Common myeloid progenitor, CD34-positive (primary cell): ENCODE measurements around the gene CD99.

Source experiments
- CTCF ChIA-PET: fragments of 350-600 bp; sonication (Branson Sonifier 250); formaldehyde crosslinking; loops from one replicate; lab custom pipeline; 2021; ENCODE audit warnings: antibody characterized with exemption; lab: Charles Lee
- POLR2A ChIA-PET: fragments of 350-600 bp; sonication (Branson Sonifier 250); formaldehyde crosslinking; loops from one replicate; lab custom pipeline; 2021; ENCODE audit warnings: antibody characterized with exemption; lab: Charles Lee
- DNase-seq, 3 donors: peaks; one replicate each; pipeline versions ENCODE4 v3.0.0 to v3.0.0-alpha.2; 2013
- H3K27ac ChIP-seq, 2 experiments: 1 replicate in 1 of 2; 2 replicates in 1 of 2; pipeline ENCODE4 v1.7.0; 2013; ENCODE audit warnings: inconsistent platforms in 2 of 2, low read length in 2 of 2, mild to moderate bottlenecking in 2 of 2, low read depth in 1 of 2, moderate library complexity in 1 of 2; ENCODE audit not compliant: severe bottlenecking in 2 of 2, insufficient read depth in 1 of 2, poor library complexity in 1 of 2
- H3K27me3 ChIP-seq, 5 experiments: replicated peaks in 2 of 5; 1 replicate in 3 of 5; 2 replicates in 2 of 5; pipeline versions ENCODE4 v1.6.1 to v1.7.0; 2013; ENCODE audit warnings: low read length in 4 of 5, mild to moderate bottlenecking in 2 of 5, moderate library complexity in 2 of 5, inconsistent platforms in 1 of 5; ENCODE audit not compliant: insufficient read depth in 5 of 5, control insufficient read depth in 4 of 5
- H3K36me3 ChIP-seq, 4 experiments: 1 replicate in 2 of 4; 2 replicates in 2 of 4; pipeline versions ENCODE4 v1.6.1 to v1.7.0; 2013; ENCODE audit warnings: low read length in 3 of 4, control low read depth in 1 of 4, mild to moderate bottlenecking in 1 of 4; ENCODE audit not compliant: control insufficient read depth in 4 of 4, insufficient read depth in 4 of 4
- H3K4me1 ChIP-seq, 4 experiments: 1 replicate in 3 of 4; 2 replicates in 1 of 4; pipeline versions ENCODE4 v1.6.1 to v1.7.1; 2013; ENCODE audit warnings: low read length in 3 of 4, mild to moderate bottlenecking in 3 of 4, control low read depth in 1 of 4, inconsistent platforms in 1 of 4, moderate library complexity in 1 of 4; ENCODE audit not compliant: control insufficient read depth in 4 of 4, insufficient read depth in 4 of 4; ENCODE audit errors: control extremely low read depth in 1 of 4
- H3K4me3 ChIP-seq, 7 experiments: 1 replicate in 4 of 7; 2 replicates in 3 of 7; pipeline versions ENCODE4 v1.5.1 to v1.7.0; 2013; ENCODE audit warnings: mild to moderate bottlenecking in 7 of 7, low read length in 6 of 7, moderate library complexity in 6 of 7, inconsistent platforms in 2 of 7, low read depth in 2 of 7, control low read depth in 1 of 7; ENCODE audit not compliant: insufficient read depth in 4 of 7, control insufficient read depth in 1 of 7; ENCODE audit errors: extremely low read depth in 1 of 7
- H3K9me3 ChIP-seq, 5 experiments: 1 replicate in 4 of 5; 2 replicates in 1 of 5; pipeline versions ENCODE4 v1.6.1 to v1.7.1; 2013; ENCODE audit warnings: low read length in 4 of 5, mild to moderate bottlenecking in 2 of 5, inconsistent platforms in 1 of 5, low read depth in 1 of 5, moderate library complexity in 1 of 5; ENCODE audit not compliant: control insufficient read depth in 4 of 5, insufficient read depth in 2 of 5; ENCODE audit errors: control extremely low read depth in 1 of 5
- WGBS: methylation state at CpG from one replicate; pipeline ENCODE4 v1.1.5; 2013; ENCODE audit not compliant: insufficient coverage; 5-methylcytosine and 5-hydroxymethylcytosine counted together

CD99 gene

GRCh38 chrX:2712890-2713840 lies 22.1 kb downstream of the CD99 start:
- CTCF ChIA-PET = no interaction called here
- H3K27ac ChIP-seq = no peak overlapping the region
- no peaks in the 10 kb centered on the region for H3K27me3 ChIP-seq
- no peaks in the 10 kb centered on the region for H3K9me3 ChIP-seq
- H3K36me3 ChIP-seq = peaks cover 12 to 49% (median 24%) of the 10 kb centered on the region in 4 experiments
- 70% methylated on average over 7 of the region's 13 CpGs for WGBS
- peak in 2 of 3 donors; percentile 47 to 68 for DNase-seq
- POLR2A ChIA-PET = no interaction called here
- peaks cover 33 to 83% (median 64%) of the 10 kb centered on the region in 4 experiments for H3K4me1 ChIP-seq
- H3K4me3 ChIP-seq = peak overlapping the region in 1 of 7 experiments; percentile 62

GRCh38 chrX:2714551-2714950 lies 23.5 kb downstream of the CD99 start:
- DNase-seq = no peak
- ChIA-PET CTCF (no interaction called here), POLR2A (no interaction called here)
- Histone ChIP-seq H3K4me3 (no peak overlapping the region), H3K36me3 (peaks cover 18 to 58% (median 33%) of the 10 kb centered on the region in 4 experiments), H3K27ac (peak overlapping the region in 1 of 2 experiments; percentile 26), H3K4me1 (peaks cover 26 to 69% (median 50%) of the 10 kb centered on the region in 4 experiments), H3K9me3 (no peaks in the 10 kb centered on the region), H3K27me3 (no peaks in the 10 kb centered on the region)
- WGBS = 63% methylated on average over 4 of the region's 6 CpGs

GRCh38 chrX:2715066-2715600 lies 24.0 kb downstream of the CD99 start:
- H3K36me3 ChIP-seq = peaks cover 22 to 64% (median 39%) of the 10 kb centered on the region in 4 experiments
- H3K27me3 ChIP-seq = no peaks in the 10 kb centered on the region
- WGBS = 97% methylated on average over 4 of the region's 11 CpGs
- no peak for DNase-seq
- no peak overlapping the region for H3K4me3 ChIP-seq
- H3K4me1 ChIP-seq = peaks cover 23 to 63% (median 44%) of the 10 kb centered on the region in 4 experiments
- CTCF ChIA-PET = no interaction called here
- POLR2A ChIA-PET = no interaction called here
- H3K9me3 ChIP-seq = no peaks in the 10 kb centered on the region
- peak overlapping the region in 1 of 2 experiments; percentile 26 for H3K27ac ChIP-seq

GRCh38 chrX:2717312-2717711 lies 26.2 kb downstream of the CD99 start:
- CTCF ChIA-PET = no interaction called here
- Histone ChIP-seq H3K36me3 (peaks cover 24 to 81% (median 49%) of the 10 kb centered on the region in 4 experiments), H3K4me3 (no peak overlapping the region), H3K27me3 (no peaks in the 10 kb centered on the region), H3K4me1 (peaks cover 17 to 43% (median 31%) of the 10 kb centered on the region in 4 experiments), H3K27ac (peak overlapping the region in 1 of 2 experiments; percentile 17), H3K9me3 (no peaks in the 10 kb centered on the region)
- WGBS = 78% methylated on average over 1 of the region's 5 CpGs
- POLR2A ChIA-PET = no interaction called here
- DNase-seq = peak in 1 of 3 donors; percentile 15

GRCh38 chrX:2718821-2719220 lies 27.7 kb downstream of the CD99 start:
- H3K9me3 ChIP-seq = peaks cover 0 to 2% (median 0%) of the 10 kb centered on the region in 5 experiments
- H3K4me3 ChIP-seq = no peak overlapping the region
- no peak overlapping the region for H3K27ac ChIP-seq
- H3K27me3 ChIP-seq = no peaks in the 10 kb centered on the region
- no peak for DNase-seq
- ChIA-PET CTCF (no interaction called here), POLR2A (no interaction called here)
- peaks cover 23 to 84% (median 57%) of the 10 kb centered on the region in 4 experiments for H3K36me3 ChIP-seq
- 100% methylated on average over 1 of the region's 2 CpGs for WGBS
- peaks cover 3 to 28% (median 17%) of the 10 kb centered on the region in 4 experiments for H3K4me1 ChIP-seq

GRCh38 chrX:2719774-2720447 lies 28.8 kb downstream of the CD99 start:
- ChIA-PET POLR2A (no interaction called here), CTCF (no interaction called here)
- WGBS = 100% methylated on average over 3 of the region's 10 CpGs
- no peaks in the 10 kb centered on the region for H3K27me3 ChIP-seq
- no peak for DNase-seq
- H3K36me3 ChIP-seq = peaks cover 23 to 89% (median 58%) of the 10 kb centered on the region in 4 experiments
- H3K9me3 ChIP-seq = peaks cover 0 to 2% (median 0%) of the 10 kb centered on the region in 5 experiments
- H3K4me3 ChIP-seq = no peak overlapping the region
- no peak overlapping the region for H3K27ac ChIP-seq
- peaks cover 0 to 19% (median 9%) of the 10 kb centered on the region in 4 experiments for H3K4me1 ChIP-seq
